NCI-H524 treated with DMSO at 0.1 percent for 48 hours (cell line): ENCODE results near the gene NSDHL.

Experiments
- DNase-seq: peaks from one replicate; lab custom pipeline; 2025; lab: John Stamatoyannopoulos, UW

NSDHL gene

DNA sequence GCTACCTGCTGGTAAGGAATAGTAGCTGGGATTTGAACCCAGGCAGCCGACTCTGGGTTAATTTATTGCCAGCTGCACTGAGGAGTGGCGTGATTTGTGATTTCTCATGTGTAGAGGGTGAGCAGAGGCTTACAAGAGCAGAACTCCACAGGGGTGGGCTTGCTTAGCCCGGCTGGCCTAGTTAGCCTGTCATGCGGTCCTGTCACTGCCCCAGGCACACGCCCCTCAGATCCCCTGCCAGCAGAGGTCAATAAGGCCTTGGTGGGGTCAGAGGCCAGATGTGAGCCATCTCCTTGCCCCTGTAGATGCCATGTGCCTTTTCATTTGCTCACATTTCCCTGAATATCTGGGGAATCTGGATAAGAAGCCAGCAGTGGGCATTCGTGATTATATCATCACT, 13.4 kb downstream of the NSDHL start:
- DNase-seq, result no peak

- no peak for DNase-seq
These were observed 14.9 kb downstream of the NSDHL start for GRCh38 chrX:152845618-152846240.

DNA sequence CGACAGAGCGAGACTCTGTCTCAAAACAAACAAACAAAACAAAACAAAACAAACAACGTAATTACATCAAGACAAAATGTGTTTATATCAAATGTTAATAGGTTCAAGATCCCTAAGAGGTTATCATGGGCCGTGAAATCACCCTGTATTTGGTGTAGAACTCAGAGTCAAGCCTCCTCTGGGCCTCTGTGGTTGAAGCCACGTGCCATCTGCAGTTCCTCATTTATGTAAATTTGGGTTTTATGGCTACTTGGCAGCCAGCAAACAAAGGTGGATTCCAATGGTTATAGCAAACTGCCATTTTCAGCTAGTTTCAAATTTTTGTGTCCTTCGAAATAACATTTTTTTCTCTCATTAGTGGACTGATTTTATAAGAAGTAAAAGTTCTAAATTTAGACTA, 16.4 kb downstream of the NSDHL start:
- DNase-seq, result no peak

DNA sequence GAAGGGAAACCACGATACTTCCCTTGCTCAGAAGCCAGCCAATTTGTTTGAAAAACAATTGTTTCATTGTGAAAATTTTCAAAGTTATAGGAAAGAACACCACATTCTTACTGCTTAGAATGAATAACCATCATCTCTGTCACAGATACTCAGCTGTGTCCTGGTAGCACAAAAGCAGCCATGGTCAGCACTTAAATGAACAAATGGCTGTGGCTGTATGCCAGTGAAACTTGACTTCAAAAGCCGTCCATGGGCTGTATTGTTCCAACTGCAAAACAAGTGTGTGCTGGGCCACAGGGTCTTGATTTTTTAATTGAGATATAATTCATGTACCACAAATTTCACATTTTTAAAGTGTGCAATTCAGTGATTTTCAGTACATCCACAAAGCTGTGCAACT, 19.6 kb downstream of the NSDHL start:
- no peak for DNase-seq

GRCh38 chrX:152853986-152854385, 23.1 kb downstream of the NSDHL start:
- no peak for DNase-seq

- peak; percentile 34 for DNase-seq
These were observed 30.3 kb downstream of the NSDHL start for GRCh38 chrX:152861116-152861515.

DNA sequence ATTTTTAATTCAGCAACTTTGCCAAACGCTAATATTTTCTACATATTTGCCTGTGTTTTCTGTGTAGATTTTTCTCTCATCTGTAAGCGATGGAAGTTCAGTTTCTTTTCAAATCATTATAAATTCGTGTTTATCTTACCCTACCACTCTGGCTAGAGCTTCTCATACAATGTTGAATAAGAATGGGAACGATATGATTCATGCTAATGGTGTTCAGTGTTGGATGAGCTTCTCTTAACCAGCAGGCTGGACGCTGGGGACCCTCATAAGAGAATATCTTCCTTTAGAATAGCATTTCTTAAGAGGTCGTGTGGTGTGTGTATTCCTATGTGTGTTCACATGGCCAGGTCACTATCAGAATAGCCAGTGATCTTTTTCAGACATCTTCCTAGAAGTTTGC, 31.0 kb downstream of the NSDHL start:
- no peak for DNase-seq

GRCh38 chrX:152865232-152865920, 34.5 kb downstream of the NSDHL start:
- DNase-seq, result no peak

- no peak for DNase-seq
These were observed 35.5 kb downstream of the NSDHL start for GRCh38 chrX:152866386-152866785.

- DNase-seq, result no peak
These were observed 39.1 kb downstream of the NSDHL start for GRCh38 chrX:152869972-152870371.

- no peak for DNase-seq
These were observed 40.4 kb downstream of the NSDHL start for GRCh38 chrX:152871260-152871659.

DNA sequence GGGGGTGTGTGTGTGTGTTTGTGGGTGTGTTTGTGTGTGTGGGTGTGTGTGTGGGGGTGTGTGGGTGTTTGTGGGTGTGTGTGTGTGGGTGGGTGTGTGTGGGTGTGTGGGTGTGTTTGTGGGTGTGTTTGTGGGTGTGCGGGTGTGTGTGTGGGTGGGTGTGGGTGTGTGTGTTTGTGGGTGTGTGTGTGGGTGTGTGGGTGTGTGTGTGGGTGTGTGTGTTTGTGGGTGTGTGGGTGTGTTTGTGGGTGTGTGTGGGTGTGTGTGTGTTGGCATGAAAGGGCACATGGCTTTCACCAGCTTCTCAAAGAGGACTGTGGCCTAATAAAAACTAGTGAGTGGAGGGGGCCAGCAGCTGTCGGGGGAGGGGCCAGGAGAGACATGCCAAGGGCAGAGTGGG, 41.7 kb downstream of the NSDHL start:
- DNase-seq, result no peak

GRCh38 chrX:152873361-152873760, 42.5 kb downstream of the NSDHL start:
- DNase-seq, result no peak

- DNase-seq, result no peak
These were observed 46.3 kb downstream of the NSDHL start for GRCh38 chrX:152876931-152877840.

- DNase-seq, result no peak
These were observed 48.3 kb downstream of the NSDHL start for GRCh38 chrX:152878976-152879755.

DNA sequence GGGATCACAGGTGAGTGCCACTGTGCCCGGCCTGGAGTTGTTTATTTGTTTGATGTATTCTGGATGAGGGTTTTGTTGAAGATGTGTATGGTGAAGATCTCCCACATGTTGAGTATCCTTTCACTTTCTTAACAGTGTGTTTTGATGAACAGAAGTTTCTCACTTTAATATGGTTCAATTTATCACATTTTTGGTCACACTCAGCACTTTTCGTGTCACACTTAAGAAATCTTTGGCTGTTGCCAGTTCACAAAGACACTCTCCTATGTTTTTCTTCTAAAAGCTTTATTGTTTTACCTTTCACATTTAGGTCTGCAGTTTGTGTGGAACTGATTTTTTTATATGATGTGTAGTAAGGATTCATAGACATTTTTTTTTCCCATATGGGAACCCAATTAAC, 50.4 kb downstream of the NSDHL start:
- DNase-seq, result no peak

- no peak for DNase-seq
These were observed 53.3 kb downstream of the NSDHL start for GRCh38 chrX:152884171-152884570.

DNA sequence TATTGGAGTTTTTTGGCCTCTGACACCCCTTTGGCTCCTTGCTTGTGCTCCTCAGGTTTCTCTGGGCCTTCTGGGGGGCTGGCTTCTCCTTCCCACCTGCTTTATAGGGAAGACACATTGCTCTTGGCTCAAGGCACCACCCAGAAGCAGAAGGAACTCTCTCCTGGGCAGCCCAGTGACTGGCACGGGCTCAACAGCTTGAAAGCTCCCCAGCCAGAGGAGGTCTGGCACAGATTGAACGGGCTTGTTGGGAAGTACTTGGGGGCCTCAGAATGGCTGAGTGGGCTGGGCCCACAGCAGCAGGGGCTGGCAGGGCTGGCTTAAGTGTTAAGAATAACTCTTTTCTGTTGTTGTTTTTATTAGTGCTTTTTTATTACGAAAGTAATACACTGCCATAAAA, 55.9 kb downstream of the NSDHL start:
- no peak for DNase-seq

GRCh38 chrX:152892499-152892898, 61.6 kb downstream of the NSDHL start:
- no peak for DNase-seq

GRCh38 chrX:152892999-152893891, 62.4 kb downstream of the NSDHL start:
- DNase-seq, result no peak

DNA sequence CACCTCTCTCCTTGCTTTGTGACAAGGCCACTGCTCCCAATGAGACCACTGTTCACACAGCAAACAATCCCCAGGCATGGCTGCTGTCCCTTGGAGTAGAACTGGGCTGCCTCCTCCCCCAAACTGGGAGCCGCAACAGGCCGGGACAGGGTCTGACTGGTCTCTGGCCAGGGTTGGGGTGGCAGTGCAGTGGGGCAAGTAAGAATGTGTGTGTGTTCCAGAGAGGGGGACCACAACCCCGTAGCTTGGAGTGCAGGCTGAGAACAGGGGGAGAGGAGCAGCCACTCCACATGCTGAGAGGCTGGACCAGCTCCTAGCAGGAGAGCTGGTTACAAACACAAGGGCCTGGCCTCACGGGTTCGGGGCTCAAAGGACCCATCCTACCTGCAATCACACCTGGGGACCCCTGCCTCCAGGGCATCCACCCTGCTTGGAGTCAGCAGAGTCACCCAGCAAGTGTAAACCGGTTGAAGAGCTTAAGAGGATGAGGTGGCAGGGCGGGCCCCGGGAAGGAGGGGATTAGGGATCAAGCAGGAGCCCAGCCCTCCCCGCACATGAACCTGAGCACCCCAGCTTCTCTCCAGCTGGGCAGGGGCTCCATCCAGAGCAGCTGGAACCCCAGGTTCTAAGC, 63.2 kb downstream of the NSDHL start:
- DNase-seq, result no peak
